Breast epithelium (tissue), 4 donors: Measurements from ENCODE around the gene GPC5. TPM values are rescaled to one million over a fixed set of nuclear protein-coding genes. Genes with fewer than 3 reads are reported as not detected.

Experiments used
- DNase-seq, 2 donors: peaks; one replicate each; pipeline ENCODE4 v3.0.0-alpha.2; 2019; ENCODE audit warnings: low spot score in 2 of 2
- H3K27ac ChIP-seq, 2 donors: fragments of 200-600 bp; sonication (generic) in 1 of 2; one replicate each; pipeline ENCODE4 v1.5.1; 2016 to 2019; ENCODE audit warnings: mild to moderate bottlenecking in 1 of 2
- H3K27me3 ChIP-seq, 2 donors: fragments of 200-600 bp; sonication (generic) in 1 of 2; one replicate each; pipeline versions ENCODE4 v1.5.1 to v1.6.0; 2017 to 2019; ENCODE audit warnings: control low read depth in 1 of 2, mild to moderate bottlenecking in 1 of 2
- H3K36me3 ChIP-seq: fragments of 200-600 bp; one replicate; pipeline ENCODE4 v1.5.1; 2019
- H3K4me1 ChIP-seq, 2 donors: fragments of 200-600 bp; sonication (generic); one replicate each; pipeline ENCODE4 v1.5.1; 2016 to 2019; ENCODE audit warnings: control low read depth in 1 of 2
- H3K4me3 ChIP-seq, 3 donors: fragments of 200-600 bp; sonication (generic); 1 replicate in 2 of 3; 2 replicates in 1 of 3; pipeline ENCODE4 v1.5.1; 2016 to 2019; ENCODE audit warnings: mild to moderate bottlenecking in 3 of 3, moderate library complexity in 2 of 3
- H3K9me3 ChIP-seq, 2 donors: fragments of 200-600 bp; sonication (generic) in 1 of 2; one replicate each; pipeline ENCODE4 v1.5.1; 2016 to 2019; ENCODE audit warnings: control low read depth in 1 of 2
- CTCF ChIP-seq, 3 donors: fragments of 450-650 bp; IDR thresholded peaks; one replicate each; pipeline ENCODE4 v1.5.1; 2016 to 2017; ENCODE audit warnings: antibody characterized with exemption in 3 of 3, mild to moderate bottlenecking in 3 of 3, moderate library complexity in 3 of 3
- POLR2A ChIP-seq: fragments of 450-650 bp; IDR thresholded peaks from one replicate; pipeline ENCODE4 v1.6.1; 2016; ENCODE audit warnings: antibody characterized with exemption, mild to moderate bottlenecking, moderate library complexity
- POLR2AphosphoS5 ChIP-seq, 3 donors: sonication (generic); formaldehyde crosslinking; IDR thresholded peaks; one replicate each; pipeline ENCODE4 v1.6.1; 2017; ENCODE audit warnings: antibody characterized with exemption in 3 of 3
- intact Hi-C: fragments of 100-400 bp; cut with DNase I; formaldehyde crosslinking; loops from one replicate; pipeline ENCODE4 v1.15.1; 2023; ENCODE audit warnings: low total_unique reads
- total RNA-seq, 3 donors: library from RNA; depleted of rRNA; stranded (reverse); fragments of >200 nt; gene quantifications; one replicate each; pipeline ENCODE4 v1.1.0, GENCODE V29; 2016

GPC5 gene
- total RNA-seq, 3 donors from 2014 or later, result 0.88 to 0.98 TPM; not detected in 1

- no peaks in the 10 kb centered on the region for H3K27me3 ChIP-seq
- H3K4me1 ChIP-seq, result no peaks in the 10 kb centered on the region
- TF ChIP-seq CTCF (IDR thresholded peaks at IDR 0.05) (no peak), POLR2AphosphoS5 (IDR thresholded peaks at IDR 0.05) (no peak), POLR2A (no peak)
- intact Hi-C loops, result no loop called here
- H3K4me3 ChIP-seq, result no peak overlapping the region
- no peak for DNase-seq
- no peaks in the 10 kb centered on the region for H3K36me3 ChIP-seq
- no peak overlapping the region for H3K27ac ChIP-seq
- no peaks in the 10 kb centered on the region for H3K9me3 ChIP-seq
These were observed 1502.0 kb downstream of the GPC5 start for GRCh38 chr13:92900446-92900845.

GRCh38 chr13:92901739-92902138 lies 1503.3 kb downstream of the GPC5 start:
- no peak for TF ChIP-seq POLR2AphosphoS5 (IDR thresholded peaks at IDR 0.05)
- no peak for TF ChIP-seq POLR2A
- no peak for TF ChIP-seq CTCF (IDR thresholded peaks at IDR 0.05)
- Histone ChIP-seq H3K27ac (no peak overlapping the region), H3K36me3 (no peaks in the 10 kb centered on the region), H3K27me3 (no peaks in the 10 kb centered on the region), H3K9me3 (no peaks in the 10 kb centered on the region), H3K4me1 (no peaks in the 10 kb centered on the region), H3K4me3 (no peak overlapping the region)
- no peak for DNase-seq
- intact Hi-C loops, result no loop called here

DNA sequence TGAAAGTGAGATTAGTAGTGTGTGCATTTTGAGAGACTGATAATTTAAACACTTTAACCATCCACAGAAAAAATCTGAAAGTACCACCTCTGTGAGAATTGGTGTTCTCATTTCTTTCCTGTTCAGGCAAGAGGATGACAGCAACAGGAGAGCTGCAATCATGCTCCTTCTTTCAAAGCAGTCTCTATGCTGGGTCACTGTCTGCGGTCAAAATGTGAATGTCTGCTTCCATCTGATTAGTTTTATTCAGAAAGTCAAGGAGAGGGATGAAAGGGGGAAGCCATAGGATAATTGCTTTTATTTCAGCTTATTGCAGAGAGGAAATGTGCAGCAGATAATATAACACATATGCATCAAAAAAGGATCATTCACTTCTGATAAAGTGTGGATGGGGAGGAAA lies 1514.2 kb downstream of the GPC5 start:
- Histone ChIP-seq H3K9me3 (no peaks in the 10 kb centered on the region), H3K36me3 (no peaks in the 10 kb centered on the region), H3K4me3 (no peak overlapping the region), H3K27ac (no peak overlapping the region), H3K27me3 (no peaks in the 10 kb centered on the region), H3K4me1 (no peaks in the 10 kb centered on the region)
- TF ChIP-seq POLR2AphosphoS5 (IDR thresholded peaks at IDR 0.05), result no peak
- no peak for TF ChIP-seq POLR2A
- no peak for TF ChIP-seq CTCF (IDR thresholded peaks at IDR 0.05)
- intact Hi-C loops, result no loop called here
- no peak for DNase-seq

- no peak overlapping the region for H3K27ac ChIP-seq
- H3K9me3 ChIP-seq, result no peaks in the 10 kb centered on the region
- H3K4me1 ChIP-seq, result no peaks in the 10 kb centered on the region
- no peak for DNase-seq
- no peak overlapping the region for H3K4me3 ChIP-seq
- no peaks in the 10 kb centered on the region for H3K27me3 ChIP-seq
- TF ChIP-seq POLR2A (no peak), CTCF (IDR thresholded peaks at IDR 0.05) (no peak), POLR2AphosphoS5 (IDR thresholded peaks at IDR 0.05) (no peak)
- H3K36me3 ChIP-seq, result no peaks in the 10 kb centered on the region
- intact Hi-C loops, result no loop called here
These were observed 1515.4 kb downstream of the GPC5 start for GRCh38 chr13:92913840-92914239.

Other genes with a start within 250 kb of the GPC5 start
- gene MIR17HG, start 50.9 kb upstream of the GPC5 start, total RNA-seq, result 1 to 10 TPM; 1.9 to 6.7 (median 6.6) TPM